Measurements from ENCODE around the gene STAM. TPM values are rescaled to one million over a fixed set of nuclear protein-coding genes. Genes with fewer than 3 reads are reported as not detected.

STAM gene
- 18.2 TPM for total RNA-seq
- polyA plus RNA-seq = 19.8 TPM
- long read RNA-seq, donor 1, partial matches to known transcripts = 0 of 1 reads
- long read RNA-seq, donor 1, other reads (novel, unspliced or antisense) = 0 of 1 reads
- long read RNA-seq, donor 2 = 0 reads
- long read RNA-seq, donor 3, partial matches to known transcripts = 15 of 16 reads
- long read RNA-seq, donor 3, other reads (novel, unspliced or antisense) = 0 of 16 reads
- long read RNA-seq, donor 4, partial matches to known transcripts = 6 of 10 reads
- long read RNA-seq, donor 4, other reads (novel, unspliced or antisense) = 0 of 10 reads
- long read RNA-seq, donor 5, transcript STAM-202 (14 exons, 2,972 nt) = major isoform, 5 of 11 reads
- long read RNA-seq, donor 5, partial matches to known transcripts = 6 of 11 reads
- long read RNA-seq, donor 5, other reads (novel, unspliced or antisense) = 0 of 11 reads
- long read RNA-seq, donor 6, transcript STAM-202 (14 exons, 2,972 nt) = major isoform, 7 of 7 reads
- long read RNA-seq, donor 6, partial matches to known transcripts = 0 of 7 reads
- long read RNA-seq, donor 6, other reads (novel, unspliced or antisense) = 0 of 7 reads
- long read RNA-seq, donor 7, transcript STAM-202 (14 exons, 2,972 nt) = major isoform, 11 of 17 reads
- long read RNA-seq, donor 7, partial matches to known transcripts = 6 of 17 reads
- long read RNA-seq, donor 7, other reads (novel, unspliced or antisense) = 0 of 17 reads
- long read RNA-seq, donor 8, partial matches to known transcripts = 0 of 1 reads
- long read RNA-seq, donor 8, other reads (novel, unspliced or antisense) = 0 of 1 reads
- long read RNA-seq, donor 9, partial matches to known transcripts = 6 of 7 reads
- long read RNA-seq, donor 9, other reads (novel, unspliced or antisense) = 0 of 7 reads
- long read RNA-seq, donor 10, partial matches to known transcripts = 7 of 7 reads
- long read RNA-seq, donor 10, other reads (novel, unspliced or antisense) = 0 of 7 reads

DNA sequence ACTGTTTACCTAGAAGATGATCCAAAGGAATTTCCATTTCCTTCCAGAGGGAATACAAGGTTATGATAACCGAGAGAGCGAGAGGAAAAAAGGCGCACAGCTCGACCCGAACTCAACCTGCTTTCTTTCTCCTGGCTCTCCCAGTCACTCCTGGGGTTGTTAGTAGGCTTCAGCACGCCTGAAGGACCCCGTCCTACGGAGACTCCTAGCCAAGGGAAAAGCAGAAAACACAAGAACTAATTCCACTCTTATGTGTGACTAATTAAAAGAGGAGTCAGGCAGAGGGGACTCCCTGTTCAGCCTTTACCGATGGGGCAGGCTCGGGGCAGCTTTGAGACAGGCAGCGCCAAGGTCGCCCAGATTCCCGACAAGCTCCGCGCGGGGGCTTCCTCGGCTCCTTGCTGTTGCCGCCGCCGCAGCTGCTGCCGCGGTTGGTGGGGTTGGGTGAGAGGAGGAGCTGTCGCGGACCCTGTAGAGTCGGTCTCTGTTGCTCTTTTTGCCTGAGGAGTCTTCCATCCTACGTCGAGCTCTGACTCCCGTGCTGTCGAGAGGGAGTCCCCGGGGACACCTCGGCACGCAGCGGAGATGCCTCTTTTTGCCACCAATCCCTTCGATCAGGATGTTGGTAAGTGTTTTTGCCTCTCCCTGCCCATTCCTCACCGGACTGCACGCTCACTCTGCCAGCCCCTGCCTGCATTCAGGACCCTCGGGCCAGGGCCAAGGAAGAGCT is at the start of gene STAM:
STAM (plus strand) TSS at position 397 of the 730 bp plus-strand sequence; CDS start at position 586, 189 bp downstream.
- Histone ChIP-seq H3K4me1 (ENCODE audit: control insufficient read depth in 2 of 2, insufficient read depth in 2 of 2, low read length in 2 of 2) (peaks cover 18 to 29% of the 10 kb centered on the region in 2 donors), H3K27ac (ENCODE audit: low read depth in 1 of 2, low read length in 1 of 2) (peak within 1 kb of the TSS; percentile 93 to 98), H3K36me3 (ENCODE audit: control insufficient read depth in 2 of 2, insufficient read depth in 2 of 2, low read length in 1 of 2) (peaks cover 0 to 8% of the 10 kb centered on the region in 2 donors), H3K4me3 (ENCODE audit: low read length in 2 of 2) (peak within 1 kb of the TSS; percentile 60 to 95), H3K9me3 (ENCODE audit: control insufficient read depth in 2 of 2, insufficient read depth in 1 of 2, low read length in 1 of 2) (peaks cover 0 to 4% of the 10 kb centered on the region in 2 donors), H3K27me3 (ENCODE audit: control insufficient read depth in 2 of 2, insufficient read depth in 1 of 2, low read length in 1 of 2) (no peaks in the 10 kb centered on the region)
- peak; percentile 89 to 98 (median 94) for DNase-seq (ENCODE audit: low read depth in 6 of 9, low spot score in 9 of 9)
- under 1% methylated on average over 37 of the region's 37 CpGs for WGBS

DNA sequence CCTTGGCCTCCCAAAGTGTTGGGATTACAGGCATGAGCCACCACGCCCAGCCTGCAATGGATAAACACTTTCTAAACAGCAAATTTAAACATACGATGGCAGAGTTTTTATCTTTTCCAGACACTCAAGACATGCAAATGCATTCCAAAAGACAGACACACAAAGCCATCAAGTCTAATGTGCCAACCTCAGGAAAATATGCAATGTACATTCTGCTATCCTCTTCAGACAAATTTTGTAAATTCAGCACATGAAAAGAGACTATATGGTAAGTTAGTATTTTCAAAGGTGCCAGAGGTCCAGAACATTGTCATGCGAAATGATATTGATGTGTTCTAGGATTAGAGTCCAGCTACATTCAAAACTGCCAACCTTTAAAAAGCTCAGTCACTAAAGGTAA is 46.6 kb upstream of the STAM start:
- H3K9me3 ChIP-seq (ENCODE audit: control insufficient read depth in 2 of 2, insufficient read depth in 1 of 2, low read length in 1 of 2) = no peaks in the 10 kb centered on the region
- H3K4me1 ChIP-seq (ENCODE audit: control insufficient read depth in 2 of 2, insufficient read depth in 2 of 2, low read length in 2 of 2) = no peaks in the 10 kb centered on the region
- no peak for DNase-seq (ENCODE audit: low read depth in 6 of 9, low spot score in 9 of 9)
- no peaks in the 10 kb centered on the region for H3K36me3 ChIP-seq (ENCODE audit: control insufficient read depth in 2 of 2, insufficient read depth in 2 of 2, low read length in 1 of 2)
- no peak overlapping the region for H3K27ac ChIP-seq (ENCODE audit: low read depth in 1 of 2, low read length in 1 of 2)
- WGBS = over 99% methylated on average over 3 of the region's 3 CpGs
- no peaks in the 10 kb centered on the region for H3K27me3 ChIP-seq (ENCODE audit: control insufficient read depth in 2 of 2, insufficient read depth in 1 of 2, low read length in 1 of 2)
- H3K4me3 ChIP-seq (ENCODE audit: low read length in 2 of 2) = no peak overlapping the region

DNA sequence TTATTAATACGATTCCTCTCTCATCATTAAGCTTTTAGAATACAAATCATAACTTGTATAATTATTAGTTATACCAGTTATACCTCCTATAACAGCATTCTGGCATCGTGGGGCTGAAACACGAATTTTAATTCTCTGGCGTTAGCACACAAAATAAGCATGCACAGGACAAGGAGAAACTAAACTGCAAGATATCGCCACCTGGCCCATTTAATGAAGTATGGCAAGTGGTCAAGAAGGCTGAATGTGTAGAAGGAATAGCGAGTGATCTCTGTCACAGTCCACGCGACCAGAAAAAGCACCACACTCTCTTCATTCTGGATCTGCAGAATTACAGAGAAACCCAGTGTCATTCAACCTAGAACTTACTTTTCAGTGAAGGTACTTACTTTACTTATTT is 44.9 kb upstream of the STAM start:
- WGBS = 75% methylated on average over 8 of the region's 8 CpGs
- Histone ChIP-seq H3K4me3 (ENCODE audit: low read length in 2 of 2) (no peak overlapping the region), H3K27me3 (ENCODE audit: control insufficient read depth in 2 of 2, insufficient read depth in 1 of 2, low read length in 1 of 2) (no peaks in the 10 kb centered on the region), H3K27ac (ENCODE audit: low read depth in 1 of 2, low read length in 1 of 2) (no peak overlapping the region), H3K9me3 (ENCODE audit: control insufficient read depth in 2 of 2, insufficient read depth in 1 of 2, low read length in 1 of 2) (no peaks in the 10 kb centered on the region), H3K4me1 (ENCODE audit: control insufficient read depth in 2 of 2, insufficient read depth in 2 of 2, low read length in 2 of 2) (no peaks in the 10 kb centered on the region), H3K36me3 (ENCODE audit: control insufficient read depth in 2 of 2, insufficient read depth in 2 of 2, low read length in 1 of 2) (no peaks in the 10 kb centered on the region)
- no peak for DNase-seq (ENCODE audit: low read depth in 6 of 9, low spot score in 9 of 9)

DNA sequence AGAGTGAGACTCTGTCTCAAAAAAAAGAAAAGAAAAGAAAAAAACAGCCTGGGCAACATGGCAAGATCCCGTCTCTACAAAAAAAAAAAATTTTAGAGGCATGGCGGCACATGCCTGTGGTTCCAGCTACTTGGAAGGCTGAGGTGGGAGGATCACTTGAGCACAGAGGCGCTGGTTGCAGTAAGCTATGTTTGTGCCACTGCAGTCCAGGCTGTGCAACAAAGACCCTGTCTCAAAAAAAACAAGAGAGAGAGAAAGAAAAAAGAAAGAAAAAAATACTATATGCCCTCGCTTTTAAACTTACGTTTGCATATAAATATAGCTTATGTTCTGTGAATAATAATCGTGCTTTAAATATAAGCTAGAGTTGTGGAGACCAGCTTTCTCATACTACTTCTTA is 38.0 kb upstream of the STAM start:
- no peaks in the 10 kb centered on the region for H3K36me3 ChIP-seq (ENCODE audit: control insufficient read depth in 2 of 2, insufficient read depth in 2 of 2, low read length in 1 of 2)
- no peaks in the 10 kb centered on the region for H3K9me3 ChIP-seq (ENCODE audit: control insufficient read depth in 2 of 2, insufficient read depth in 1 of 2, low read length in 1 of 2)
- H3K4me1 ChIP-seq (ENCODE audit: control insufficient read depth in 2 of 2, insufficient read depth in 2 of 2, low read length in 2 of 2) = no peaks in the 10 kb centered on the region
- DNase-seq (ENCODE audit: low read depth in 6 of 9, low spot score in 9 of 9) = no peak
- no peak overlapping the region for H3K4me3 ChIP-seq (ENCODE audit: low read length in 2 of 2)
- H3K27me3 ChIP-seq (ENCODE audit: control insufficient read depth in 2 of 2, insufficient read depth in 1 of 2, low read length in 1 of 2) = no peaks in the 10 kb centered on the region
- WGBS = 97% methylated on average over 6 of the region's 6 CpGs
- H3K27ac ChIP-seq (ENCODE audit: low read depth in 1 of 2, low read length in 1 of 2) = no peak overlapping the region

DNA sequence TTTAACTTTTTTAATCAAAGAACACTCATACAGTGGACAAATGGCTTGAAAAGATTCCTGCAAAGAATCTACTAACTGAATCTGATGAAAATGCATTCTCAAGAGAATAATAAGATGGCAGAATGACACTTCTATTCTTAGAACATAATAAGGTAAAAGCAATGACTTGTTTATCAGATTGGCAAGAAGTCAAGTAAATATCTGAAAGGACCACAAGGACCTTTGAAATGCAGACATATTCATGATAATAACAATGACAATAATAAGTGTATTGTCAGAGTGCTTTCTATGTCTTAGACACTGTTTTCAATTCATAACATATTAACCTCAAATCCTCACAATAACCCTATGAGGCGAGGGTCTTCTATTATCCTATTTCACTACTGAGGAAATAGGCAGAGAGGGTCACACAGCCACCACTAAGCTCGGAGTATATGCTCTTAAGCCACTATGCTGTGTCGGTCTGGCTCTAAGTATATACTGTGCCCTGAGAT is 37.4 kb upstream of the STAM start:
- DNase-seq (ENCODE audit: low read depth in 6 of 9, low spot score in 9 of 9) = no peak
- H3K27ac ChIP-seq (ENCODE audit: low read depth in 1 of 2, low read length in 1 of 2) = no peak overlapping the region
- no peaks in the 10 kb centered on the region for H3K4me1 ChIP-seq (ENCODE audit: control insufficient read depth in 2 of 2, insufficient read depth in 2 of 2, low read length in 2 of 2)
- H3K36me3 ChIP-seq (ENCODE audit: control insufficient read depth in 2 of 2, insufficient read depth in 2 of 2, low read length in 1 of 2) = no peaks in the 10 kb centered on the region
- no peaks in the 10 kb centered on the region for H3K9me3 ChIP-seq (ENCODE audit: control insufficient read depth in 2 of 2, insufficient read depth in 1 of 2, low read length in 1 of 2)
- H3K4me3 ChIP-seq (ENCODE audit: low read length in 2 of 2) = no peak overlapping the region
- 97% methylated on average over 3 of the region's 3 CpGs for WGBS
- no peaks in the 10 kb centered on the region for H3K27me3 ChIP-seq (ENCODE audit: control insufficient read depth in 2 of 2, insufficient read depth in 1 of 2, low read length in 1 of 2)

DNA sequence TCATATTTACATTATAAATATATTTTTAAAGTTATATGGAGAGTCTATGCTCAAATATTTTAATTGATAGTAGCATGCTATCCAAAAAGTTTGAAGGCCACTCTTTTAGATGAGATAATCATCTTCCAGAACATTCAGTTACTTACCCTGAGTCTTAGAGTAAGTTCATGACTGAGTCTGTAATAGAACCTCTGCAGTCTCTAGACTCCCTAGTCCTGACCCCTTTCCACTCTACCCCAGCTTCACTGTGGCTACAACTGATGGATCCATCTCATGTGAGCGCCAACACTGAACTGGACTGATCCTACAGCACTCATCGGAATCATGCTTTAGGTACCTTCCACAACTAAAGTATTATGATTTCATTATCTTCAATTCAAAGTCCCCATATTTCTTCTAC is 36.9 kb upstream of the STAM start:
- Histone ChIP-seq H3K36me3 (ENCODE audit: control insufficient read depth in 2 of 2, insufficient read depth in 2 of 2, low read length in 1 of 2) (no peaks in the 10 kb centered on the region), H3K4me1 (ENCODE audit: control insufficient read depth in 2 of 2, insufficient read depth in 2 of 2, low read length in 2 of 2) (no peaks in the 10 kb centered on the region), H3K4me3 (ENCODE audit: low read length in 2 of 2) (no peak overlapping the region), H3K9me3 (ENCODE audit: control insufficient read depth in 2 of 2, insufficient read depth in 1 of 2, low read length in 1 of 2) (no peaks in the 10 kb centered on the region), H3K27me3 (ENCODE audit: control insufficient read depth in 2 of 2, insufficient read depth in 1 of 2, low read length in 1 of 2) (no peaks in the 10 kb centered on the region), H3K27ac (ENCODE audit: low read depth in 1 of 2, low read length in 1 of 2) (no peak overlapping the region)
- WGBS = 71% methylated on average over 2 of the region's 2 CpGs
- DNase-seq (ENCODE audit: low read depth in 6 of 9, low spot score in 9 of 9) = no peak

DNA sequence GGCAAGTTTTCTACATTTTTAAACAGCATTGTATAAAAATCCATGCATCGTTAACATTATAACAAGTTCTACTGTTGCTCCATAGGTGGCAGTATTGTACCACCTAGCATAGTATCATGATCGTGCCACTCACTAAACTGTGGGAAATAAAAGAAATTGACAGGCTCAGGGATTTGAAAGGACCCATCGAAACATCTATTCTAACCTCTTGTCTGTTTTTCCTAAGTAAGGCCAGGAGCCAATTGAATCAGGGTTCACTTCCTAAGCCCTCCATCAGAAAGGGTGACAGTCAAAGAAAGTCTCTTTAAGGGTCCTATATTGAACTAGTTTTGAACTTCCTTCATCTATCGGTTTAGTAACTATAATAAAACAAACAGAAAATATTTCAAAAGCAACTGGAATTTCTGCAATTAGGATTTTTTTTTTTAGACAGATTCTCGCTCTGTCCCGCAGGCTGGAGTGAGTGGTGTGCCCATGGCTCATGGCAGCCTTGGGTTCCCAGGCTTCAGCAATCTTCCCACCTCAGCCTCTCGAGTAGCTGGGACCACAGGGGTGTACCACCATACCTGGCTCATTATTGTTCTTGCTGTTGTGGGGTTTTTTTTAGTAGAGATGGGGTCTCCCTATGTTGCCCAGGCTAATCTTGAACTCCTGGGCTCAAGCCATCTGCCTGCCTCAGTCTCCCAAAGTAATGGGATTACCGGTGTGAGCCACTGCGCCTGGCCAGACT is 36.2 kb upstream of the STAM start:
- DNase-seq (ENCODE audit: low read depth in 6 of 9, low spot score in 9 of 9) = peak in 8 of 9 donors; percentile 35 to 78 (median 48)
- H3K4me1 ChIP-seq (ENCODE audit: control insufficient read depth in 2 of 2, insufficient read depth in 2 of 2, low read length in 2 of 2) = no peaks in the 10 kb centered on the region
- no peaks in the 10 kb centered on the region for H3K9me3 ChIP-seq (ENCODE audit: control insufficient read depth in 2 of 2, insufficient read depth in 1 of 2, low read length in 1 of 2)
- H3K36me3 ChIP-seq (ENCODE audit: control insufficient read depth in 2 of 2, insufficient read depth in 2 of 2, low read length in 1 of 2) = no peaks in the 10 kb centered on the region
- H3K27ac ChIP-seq (ENCODE audit: low read depth in 1 of 2, low read length in 1 of 2) = no peak overlapping the region
- no peak overlapping the region for H3K4me3 ChIP-seq (ENCODE audit: low read length in 2 of 2)
- H3K27me3 ChIP-seq (ENCODE audit: control insufficient read depth in 2 of 2, insufficient read depth in 1 of 2, low read length in 1 of 2) = no peaks in the 10 kb centered on the region
- WGBS = 67% methylated on average over 9 of the region's 9 CpGs

DNA sequence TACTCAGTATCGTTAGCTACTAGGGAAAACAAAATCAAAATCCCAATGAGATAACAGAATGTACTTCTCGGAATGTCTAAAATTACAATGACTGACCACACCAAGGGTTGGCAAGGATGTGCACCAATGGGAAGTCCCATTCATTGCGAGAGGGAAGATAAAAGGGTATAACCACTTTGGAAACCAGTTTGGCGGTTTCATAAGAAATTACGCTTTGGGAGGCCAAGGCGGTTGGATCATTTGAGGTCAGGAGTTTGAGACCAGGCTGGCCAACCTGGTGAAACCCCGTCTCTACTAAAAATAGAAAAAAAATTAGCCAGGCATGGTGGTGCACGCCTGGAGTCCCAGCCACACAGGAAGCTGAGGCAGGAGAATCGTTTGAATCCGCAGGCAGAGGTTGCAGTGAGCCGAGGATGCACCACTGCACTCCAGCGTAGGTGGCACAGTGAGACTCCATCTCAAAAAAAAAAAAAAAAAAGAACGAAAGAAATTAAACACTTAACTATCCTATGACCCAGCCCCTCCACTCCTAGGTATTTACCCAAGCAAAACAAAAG is 34.4 kb upstream of the STAM start:
- no peaks in the 10 kb centered on the region for H3K36me3 ChIP-seq (ENCODE audit: control insufficient read depth in 2 of 2, insufficient read depth in 2 of 2, low read length in 1 of 2)
- no peaks in the 10 kb centered on the region for H3K4me1 ChIP-seq (ENCODE audit: control insufficient read depth in 2 of 2, insufficient read depth in 2 of 2, low read length in 2 of 2)
- no peaks in the 10 kb centered on the region for H3K27me3 ChIP-seq (ENCODE audit: control insufficient read depth in 2 of 2, insufficient read depth in 1 of 2, low read length in 1 of 2)
- H3K4me3 ChIP-seq (ENCODE audit: low read length in 2 of 2) = no peak overlapping the region
- no peak overlapping the region for H3K27ac ChIP-seq (ENCODE audit: low read depth in 1 of 2, low read length in 1 of 2)
- no peak for DNase-seq (ENCODE audit: low read depth in 6 of 9, low spot score in 9 of 9)
- 94% methylated on average over 13 of the region's 13 CpGs for WGBS
- no peaks in the 10 kb centered on the region for H3K9me3 ChIP-seq (ENCODE audit: control insufficient read depth in 2 of 2, insufficient read depth in 1 of 2, low read length in 1 of 2)

All from thymus (tissue), 14 donors.